Effector memory CD8-positive, alpha-beta T cell (primary cell): ENCODE measurements around the gene MIEF2.

ENCODE experiments used
- ATAC-seq: fragments of 150-1000 bp; cut with Tn5 transposase; replicated peaks from 2 replicates; pipeline ENCODE4 v1.10.0; 2021; ENCODE audit warnings: mild to moderate bottlenecking, moderate library complexity
- DNase-seq, 3 experiments: peaks; one replicate each; pipeline ENCODE4 v3.0.0; 2021
- H3K27ac Mint-ChIP-seq, 2 donors: one replicate each; pipeline ENCODE4 v1.8.0; 2022; ENCODE audit warnings: mild to moderate bottlenecking in 2 of 2, mixed read lengths in 2 of 2, moderate library complexity in 2 of 2
- H3K27me3 Mint-ChIP-seq, 2 donors: one replicate each; pipeline ENCODE4 v1.8.0; 2022; ENCODE audit warnings: mixed read lengths in 2 of 2
- H3K36me3 Mint-ChIP-seq: one replicate; pipeline ENCODE4 v1.8.0; 2022; ENCODE audit warnings: mild to moderate bottlenecking, moderate library complexity, mixed read lengths; ENCODE audit not compliant: insufficient read depth
- H3K4me1 Mint-ChIP-seq, 2 donors: one replicate each; pipeline ENCODE4 v1.8.0; 2022; ENCODE audit warnings: low read depth in 2 of 2, mixed read lengths in 2 of 2
- H3K4me3 Mint-ChIP-seq, 2 donors: one replicate each; pipeline ENCODE4 v1.8.0; 2022; ENCODE audit warnings: mild to moderate bottlenecking in 2 of 2, mixed read lengths in 2 of 2, moderate library complexity in 2 of 2
- H3K9me3 Mint-ChIP-seq, 2 donors: one replicate each; pipeline ENCODE4 v1.8.0; 2022; ENCODE audit warnings: mixed read lengths in 2 of 2

MIEF2 gene

DNA sequence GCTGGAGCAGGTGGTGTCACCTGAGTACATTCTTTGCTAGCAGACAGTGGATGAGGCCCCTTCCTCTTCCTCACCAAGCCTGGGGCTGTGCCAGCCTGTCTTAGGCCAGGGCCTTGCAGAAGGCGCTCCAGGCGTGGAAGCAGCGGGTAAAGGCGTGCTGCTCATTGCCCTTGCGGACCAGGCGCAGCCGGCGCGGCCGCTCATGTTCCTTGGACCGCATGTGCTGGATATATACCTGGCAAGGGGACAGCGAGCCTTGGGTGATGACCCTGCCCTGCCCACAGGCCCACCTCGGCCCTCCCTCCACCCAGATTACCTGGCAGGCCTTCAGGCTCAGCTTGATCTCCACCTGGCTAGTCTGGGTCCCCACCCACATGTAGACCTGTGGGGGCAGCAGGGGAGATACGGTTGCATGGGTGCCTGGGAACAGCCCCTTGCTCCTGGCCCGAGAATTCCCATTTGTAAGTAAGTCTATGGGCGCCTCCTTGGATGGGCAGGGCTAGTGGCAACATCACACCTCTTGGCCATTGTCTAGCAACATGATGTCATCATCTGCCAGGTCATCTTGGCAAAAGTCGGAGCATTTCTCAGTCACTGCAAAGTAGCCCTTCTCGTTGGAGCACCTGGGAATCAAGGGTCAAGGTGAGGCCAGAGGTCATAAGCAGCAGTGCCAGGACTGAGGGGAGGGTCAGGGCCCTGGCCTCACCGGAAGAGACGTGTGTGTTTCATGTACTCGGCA is 15.3 kb upstream of the MIEF2 start:
- no peak for ATAC-seq
- Mint-ChIP-seq H3K4me1 (peaks cover 4 to 6% of the 10 kb centered on the region in 2 donors), H3K27me3 (no peaks in the 10 kb centered on the region), H3K36me3 (peaks cover 51% of the 10 kb centered on the region), H3K27ac (no peak overlapping the region), H3K4me3 (no peak overlapping the region), H3K9me3 (no peaks in the 10 kb centered on the region)
- DNase-seq: no peak

DNA sequence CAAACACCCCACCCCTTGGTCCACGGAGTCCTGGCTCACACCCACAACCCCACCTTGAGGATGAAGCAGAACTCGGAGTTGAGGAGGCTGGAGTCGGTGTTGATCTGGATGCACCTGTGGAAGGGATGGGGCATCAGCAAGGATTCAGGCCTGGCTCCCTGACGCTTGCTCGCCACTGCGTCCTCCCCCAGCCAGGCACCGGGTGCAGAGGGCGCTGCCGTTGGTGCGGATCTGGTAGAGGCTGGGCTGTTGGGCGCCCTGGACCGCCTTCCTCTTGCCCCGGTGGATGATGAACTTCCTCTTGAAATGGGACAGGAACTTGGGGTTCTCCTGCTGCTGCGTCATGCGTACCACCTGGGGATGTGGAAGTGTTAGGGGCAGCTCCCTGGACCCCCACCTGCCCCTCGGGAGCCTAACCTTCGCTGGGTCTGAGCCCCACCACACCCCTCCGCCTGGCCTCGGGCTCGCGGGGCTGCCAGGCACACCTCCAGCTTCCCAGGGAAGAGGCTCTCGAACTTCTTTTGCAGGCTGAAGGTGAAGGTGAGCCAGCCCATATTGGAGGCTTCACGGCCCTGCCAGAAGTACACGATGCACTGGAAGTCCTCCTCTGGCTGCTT is 14.2 kb upstream of the MIEF2 start:
- H3K36me3 Mint-ChIP-seq: peaks cover 59% of the 10 kb centered on the region
- H3K27me3 Mint-ChIP-seq: no peaks in the 10 kb centered on the region
- ATAC-seq (no peak), DNase-seq (no peak)
- H3K4me1 Mint-ChIP-seq: peaks cover 4 to 6% of the 10 kb centered on the region in 2 donors
- peak overlapping the region in 1 of 2 donors; percentile 57 for H3K27ac Mint-ChIP-seq
- H3K9me3 Mint-ChIP-seq: no peaks in the 10 kb centered on the region
- H3K4me3 Mint-ChIP-seq: no peak overlapping the region

GRCh38 chr17:18246880-18247612 is 13.4 kb upstream of the MIEF2 start:
- Mint-ChIP-seq H3K4me3 (no peak overlapping the region), H3K27me3 (no peaks in the 10 kb centered on the region), H3K27ac (peak overlapping the region in 1 of 2 donors; percentile 59), H3K9me3 (no peaks in the 10 kb centered on the region), H3K4me1 (peaks cover 4 to 8% of the 10 kb centered on the region in 2 donors), H3K36me3 (peaks cover 66% of the 10 kb centered on the region)
- DNase-seq (no peak), ATAC-seq (peak; percentile 23)

DNA sequence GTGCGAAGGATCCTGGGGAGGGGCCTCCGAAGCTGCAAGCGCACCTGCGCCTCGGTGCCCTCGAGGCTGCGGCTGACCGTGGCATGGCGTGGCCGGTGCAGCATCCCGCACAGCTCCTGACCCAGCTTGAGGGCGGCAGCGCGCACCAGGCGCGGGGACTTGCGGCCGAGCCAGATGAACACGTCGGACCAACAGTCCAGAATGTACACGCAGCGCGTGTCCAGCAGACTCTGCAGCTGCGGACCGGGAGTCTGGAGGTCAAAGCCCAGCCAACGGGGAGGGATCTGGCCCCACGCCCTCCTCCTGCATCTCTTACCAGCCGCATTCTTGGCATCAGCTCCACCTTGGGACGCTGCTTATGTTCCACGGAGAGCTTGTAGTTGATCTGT is 12.9 kb upstream of the MIEF2 start:
- H3K9me3 Mint-ChIP-seq: no peaks in the 10 kb centered on the region
- H3K4me3 Mint-ChIP-seq: no peak overlapping the region
- peaks cover 69% of the 10 kb centered on the region for H3K36me3 Mint-ChIP-seq
- ATAC-seq (no peak), DNase-seq (no peak)
- H3K27ac Mint-ChIP-seq: peak overlapping the region in 1 of 2 donors; percentile 73
- no peaks in the 10 kb centered on the region for H3K27me3 Mint-ChIP-seq
- peaks cover 4 to 8% of the 10 kb centered on the region in 2 donors for H3K4me1 Mint-ChIP-seq

- H3K9me3 Mint-ChIP-seq: no peaks in the 10 kb centered on the region
- peak; percentile 83 for ATAC-seq
- peak overlapping the region; percentile 73 to 83 for H3K27ac Mint-ChIP-seq
- peaks cover 4 to 8% of the 10 kb centered on the region in 2 donors for H3K4me1 Mint-ChIP-seq
- H3K36me3 Mint-ChIP-seq: peaks cover 71% of the 10 kb centered on the region
- peak; percentile 59 to 62 (median 59) for DNase-seq
- H3K4me3 Mint-ChIP-seq: no peak overlapping the region
- H3K27me3 Mint-ChIP-seq: no peaks in the 10 kb centered on the region
These were observed 12.1 kb upstream of the MIEF2 start for GRCh38 chr17:18248300-18248731.

GRCh38 chr17:18248811-18249210 is 11.7 kb upstream of the MIEF2 start:
- DNase-seq: no peak
- Mint-ChIP-seq H3K27me3 (no peaks in the 10 kb centered on the region), H3K4me1 (peaks cover 4 to 8% of the 10 kb centered on the region in 2 donors), H3K36me3 (peaks cover 75% of the 10 kb centered on the region), H3K4me3 (no peak overlapping the region), H3K9me3 (no peaks in the 10 kb centered on the region), H3K27ac (peak overlapping the region in 1 of 2 donors; percentile 73)
- ATAC-seq: no peak

DNA sequence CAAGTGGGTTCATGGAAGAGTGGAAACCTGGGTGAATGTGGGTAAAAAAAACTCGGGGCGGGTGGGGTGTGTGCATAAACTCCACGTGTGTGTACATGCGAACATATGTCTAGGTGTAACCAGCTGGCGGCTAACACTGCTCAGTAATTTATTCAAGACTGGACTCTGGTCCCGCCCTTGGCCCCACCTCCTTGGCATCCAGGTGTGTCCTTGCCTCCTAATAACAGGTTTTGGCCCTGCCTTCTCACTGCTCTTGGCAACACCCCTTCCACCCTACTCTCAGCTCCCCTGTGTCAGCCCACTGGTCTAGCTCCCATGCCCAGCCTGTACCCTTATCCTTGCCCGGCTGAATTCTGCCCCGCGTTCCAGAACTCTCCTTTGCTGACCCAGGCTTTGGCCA is 10.2 kb upstream of the MIEF2 start:
- no peaks in the 10 kb centered on the region for H3K9me3 Mint-ChIP-seq
- peaks cover 81% of the 10 kb centered on the region for H3K36me3 Mint-ChIP-seq
- peak overlapping the region; percentile 20 to 65 for H3K27ac Mint-ChIP-seq
- no peak for DNase-seq
- no peak for ATAC-seq
- peak overlapping the region in 1 of 2 donors; percentile 30 for H3K4me3 Mint-ChIP-seq
- peaks cover 4 to 8% of the 10 kb centered on the region in 2 donors for H3K4me1 Mint-ChIP-seq
- no peaks in the 10 kb centered on the region for H3K27me3 Mint-ChIP-seq

DNA sequence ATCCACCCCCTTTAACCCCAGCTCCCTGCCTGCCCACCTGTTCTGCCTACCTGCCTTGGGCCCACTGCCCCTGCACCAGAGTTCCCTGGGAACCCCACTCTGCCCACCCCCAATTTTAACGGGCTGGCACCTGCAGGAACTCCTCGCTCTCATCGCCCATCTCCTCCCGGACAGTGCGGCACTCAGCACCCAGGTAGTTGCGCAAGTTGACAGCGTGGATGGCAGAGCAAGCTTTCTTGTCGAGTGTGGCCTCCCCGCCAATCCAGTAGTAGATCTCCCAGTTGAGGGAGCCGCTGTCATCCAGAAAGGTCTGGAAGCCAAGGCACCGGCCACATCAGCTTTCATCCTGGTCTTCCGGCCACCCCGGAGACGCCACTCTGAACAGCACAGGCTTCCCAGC is 9.8 kb upstream of the MIEF2 start:
- no peaks in the 10 kb centered on the region for H3K27me3 Mint-ChIP-seq
- H3K27ac Mint-ChIP-seq: peak overlapping the region; percentile 20 to 65
- peak overlapping the region in 1 of 2 donors; percentile 30 for H3K4me3 Mint-ChIP-seq
- DNase-seq (no peak), ATAC-seq (no peak)
- H3K4me1 Mint-ChIP-seq: peaks cover 4 to 8% of the 10 kb centered on the region in 2 donors
- H3K9me3 Mint-ChIP-seq: no peaks in the 10 kb centered on the region
- peaks cover 78% of the 10 kb centered on the region for H3K36me3 Mint-ChIP-seq

DNA sequence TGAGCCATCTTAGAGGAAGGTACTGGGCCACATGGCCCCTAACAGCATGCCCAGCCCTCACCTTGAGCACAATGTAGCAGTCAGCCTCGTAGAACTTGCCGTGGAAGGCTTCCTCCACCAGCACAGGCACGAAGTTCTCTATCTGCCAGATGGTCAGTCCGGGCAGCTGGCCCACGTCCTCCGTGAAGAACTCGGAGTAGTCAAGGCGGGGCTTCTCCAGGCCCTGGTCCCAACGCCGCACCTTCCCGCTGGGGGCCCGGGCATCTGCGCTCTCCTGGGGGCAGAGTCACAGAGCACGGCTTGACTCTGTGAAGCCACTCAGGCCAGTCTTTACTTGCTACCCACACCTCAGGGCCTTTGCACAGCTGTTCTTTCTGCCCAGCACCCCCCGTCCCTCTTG is 9.3 kb upstream of the MIEF2 start:
- peaks cover 77% of the 10 kb centered on the region for H3K36me3 Mint-ChIP-seq
- H3K27ac Mint-ChIP-seq: peak overlapping the region in 1 of 2 donors; percentile 65
- H3K4me3 Mint-ChIP-seq: peak overlapping the region in 1 of 2 donors; percentile 30
- no peaks in the 10 kb centered on the region for H3K9me3 Mint-ChIP-seq
- H3K4me1 Mint-ChIP-seq: peaks cover 4 to 8% of the 10 kb centered on the region in 2 donors
- no peaks in the 10 kb centered on the region for H3K27me3 Mint-ChIP-seq
- ATAC-seq (no peak), DNase-seq (no peak)

DNA sequence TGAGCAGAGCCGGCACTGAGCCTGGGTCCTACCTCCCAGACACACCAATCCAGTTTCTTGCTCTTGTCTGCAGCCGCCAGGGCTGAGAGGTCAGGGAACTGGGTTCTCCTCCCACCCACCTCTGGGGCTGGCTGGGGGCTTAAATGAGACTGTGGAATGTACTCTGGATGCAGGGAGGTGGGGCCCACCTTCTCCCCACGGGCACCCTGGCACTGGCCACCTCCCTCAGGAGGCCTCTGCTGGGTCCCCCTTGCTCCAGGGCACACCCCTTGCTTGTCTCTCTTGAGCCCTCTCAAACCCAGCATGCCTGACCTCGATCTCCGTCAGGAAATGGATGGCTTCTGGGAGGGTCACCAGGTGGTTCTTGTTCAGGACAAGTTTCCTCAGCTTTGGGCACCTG is 8.3 kb upstream of the MIEF2 start:
- Mint-ChIP-seq H3K4me1 (peaks cover 9 to 15% of the 10 kb centered on the region in 2 donors), H3K36me3 (peaks cover 73% of the 10 kb centered on the region)
- ATAC-seq: no peak

GRCh38 chr17:18253187-18253884 is 7.1 kb upstream of the MIEF2 start:
- DNase-seq (no peak), ATAC-seq (no peak)
- Mint-ChIP-seq H3K9me3 (no peaks in the 10 kb centered on the region), H3K4me1 (peaks cover 13 to 19% of the 10 kb centered on the region in 2 donors), H3K27ac (no peak overlapping the region), H3K4me3 (no peak overlapping the region), H3K27me3 (no peaks in the 10 kb centered on the region), H3K36me3 (peaks cover 63% of the 10 kb centered on the region)

More for the DNA sequence above, 8.3 kb upstream of the MIEF2 start:
- H3K27me3 Mint-ChIP-seq: no peaks in the 10 kb centered on the region
- H3K4me3 Mint-ChIP-seq: no peak overlapping the region
- H3K9me3 Mint-ChIP-seq: no peaks in the 10 kb centered on the region
- no peak overlapping the region for H3K27ac Mint-ChIP-seq
- no peak for DNase-seq

DNA sequence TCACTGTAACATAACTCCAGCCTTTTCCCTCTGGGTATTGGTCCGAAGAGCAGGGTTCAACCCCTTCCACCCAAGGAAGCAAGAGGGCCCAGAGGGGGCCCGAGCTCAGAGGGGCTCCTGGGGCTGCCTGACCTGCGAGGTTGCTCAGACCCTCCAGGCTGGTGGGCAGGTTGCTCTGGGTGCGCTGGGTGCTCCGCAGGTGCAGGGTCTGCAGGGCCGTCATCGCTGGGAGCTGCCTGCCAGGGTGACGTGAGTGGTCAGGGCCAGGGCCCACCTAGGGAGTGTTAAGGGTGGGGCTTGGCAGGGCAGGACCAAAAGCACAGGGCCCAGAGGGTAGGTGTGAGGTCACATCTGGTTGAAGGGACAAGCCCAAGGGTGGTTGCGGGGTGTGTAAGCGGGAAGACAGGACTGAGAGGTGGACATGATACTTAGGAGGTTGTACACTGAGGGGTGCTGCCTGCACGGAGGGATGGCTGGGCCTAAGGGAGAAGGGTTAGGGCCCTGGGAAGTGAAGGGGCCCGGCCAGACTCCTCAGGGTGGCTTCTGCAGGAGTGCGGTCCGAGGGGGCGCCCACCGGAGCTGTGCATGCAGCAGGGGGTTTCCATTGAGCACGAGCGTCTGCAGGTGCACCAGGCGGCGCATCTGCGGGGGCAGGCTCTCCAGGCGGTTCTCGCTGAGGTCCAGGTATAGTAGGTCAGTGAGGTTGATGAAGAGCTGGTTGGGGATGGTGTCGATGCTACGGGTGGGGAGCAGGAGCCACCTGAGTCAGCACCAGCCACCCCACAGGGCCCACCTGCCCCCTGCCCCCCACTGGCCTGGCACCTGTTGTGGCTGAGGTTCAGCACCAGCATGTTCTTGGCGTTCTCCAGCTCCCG is 6.3 kb upstream of the MIEF2 start:
- peak overlapping the region in 1 of 2 donors; percentile 63 for H3K27ac Mint-ChIP-seq
- peaks cover 60% of the 10 kb centered on the region for H3K36me3 Mint-ChIP-seq
- H3K27me3 Mint-ChIP-seq: no peaks in the 10 kb centered on the region
- no peak overlapping the region for H3K4me3 Mint-ChIP-seq
- DNase-seq: no peak
- H3K9me3 Mint-ChIP-seq: no peaks in the 10 kb centered on the region
- H3K4me1 Mint-ChIP-seq: peaks cover 12 to 20% of the 10 kb centered on the region in 2 donors
- no peak for ATAC-seq
